Tongue (tissue), 2 donors: ENCODE data around the gene RABL6. TPM values are rescaled to one million over a fixed set of nuclear protein-coding genes. Genes with fewer than 3 reads are reported as not detected.
A peak's percentile ranks its signal among the peaks of the same experiment; 100 is the strongest.
"Not testable (repeated sequence)": the region's sequence is repeated elsewhere in the genome, so short reads cannot be mapped to it uniquely, and the experiment has no call there.

Experiments
- DNase-seq: peaks from one replicate; pipeline ENCODE4 v3.0.0-alpha.2; 2015
- total RNA-seq: library from RNA; depleted of rRNA; stranded (reverse); fragments of >200 nt; gene quantifications from one replicate; pipeline ENCODE4 v1.2.3, GENCODE V29; 2014

RABL6 gene
- total RNA-seq, 1 donor from 2014 or later, result 55.0 TPM

- no peak for DNase-seq
These were observed 50.0 kb downstream of the RABL6 start for GRCh38 chr9:136857581-136858412.

GRCh38 chr9:136858452-136858843, 50.7 kb downstream of the RABL6 start:
- no peak for DNase-seq

- DNase-seq, result peak; percentile 55
These were observed 51.4 kb downstream of the RABL6 start for GRCh38 chr9:136858844-136859757.

- no peak for DNase-seq
These were observed 52.8 kb downstream of the RABL6 start for GRCh38 chr9:136860529-136860928.

GRCh38 chr9:136860933-136861873, 53.5 kb downstream of the RABL6 start:
- no peak for DNase-seq

GRCh38 chr9:136861874-136862457, 54.2 kb downstream of the RABL6 start:
- DNase-seq, result no peak

GRCh38 chr9:136862849-136863622, 55.3 kb downstream of the RABL6 start:
- DNase-seq, result no peak

- DNase-seq, result no peak
These were observed 56.0 kb downstream of the RABL6 start for GRCh38 chr9:136863623-136864273.

GRCh38 chr9:136865041-136865767, 57.5 kb downstream of the RABL6 start:
- DNase-seq, result no peak

GRCh38 chr9:136865768-136866103, 58.0 kb downstream of the RABL6 start:
- no peak for DNase-seq

- not testable (repeated sequence) for DNase-seq
These were observed 59.2 kb downstream of the RABL6 start for GRCh38 chr9:136866898-136867421.

- no peak for DNase-seq
These were observed 59.7 kb downstream of the RABL6 start for GRCh38 chr9:136867480-136867879.

- DNase-seq, result no peak
These were observed 60.2 kb downstream of the RABL6 start for GRCh38 chr9:136867917-136868316.

GRCh38 chr9:136868644-136869043, 60.9 kb downstream of the RABL6 start:
- DNase-seq, result no peak

GRCh38 chr9:136869611-136870010, 61.9 kb downstream of the RABL6 start:
- DNase-seq, result not testable (repeated sequence)

- DNase-seq, result no peak
These were observed 67.4 kb downstream of the RABL6 start for GRCh38 chr9:136875155-136875554.

GRCh38 chr9:136876476-136876875, 68.7 kb downstream of the RABL6 start:
- DNase-seq, result no peak

- no peak for DNase-seq
These were observed 72.9 kb downstream of the RABL6 start for GRCh38 chr9:136880651-136881050.

GRCh38 chr9:136881691-136882108, 74.0 kb downstream of the RABL6 start:
- DNase-seq, result peak; percentile 40
